Naive thymus-derived CD8-positive, alpha-beta T cell (primary cell): ENCODE results near the gene DSCAM. TPM values are rescaled to one million over a fixed set of nuclear protein-coding genes. Genes with fewer than 3 reads are reported as not detected.

Experiments used
- ATAC-seq, 2 donors: fragments of 150-1000 bp; cut with Tn5 transposase in 1 of 2; sonication (Bioruptor Pico), chemical (Tn5 transposase) in 1 of 2; 1 replicate in 1 of 2; 2 replicates in 1 of 2; pipeline ENCODE4 v1.10.0; 2021; ENCODE audit warnings: mild to moderate bottlenecking in 2 of 2, moderate library complexity in 2 of 2
- POLR2A ChIA-PET: fragments of 350-600 bp; sonication (Branson Sonifier 250); formaldehyde crosslinking; loops from one replicate; lab custom pipeline; 2021; ENCODE audit warnings: antibody characterized with exemption; lab: Charles Lee
- DNase-seq, 10 donors: peaks; one replicate each; pipeline versions ENCODE4 v3.0.0 to v3.0.0-alpha.2; 2020 to 2022
- H3K27ac Mint-ChIP-seq, 10 donors: one replicate each; pipeline ENCODE4 v1.8.0; 2020 to 2022; ENCODE audit warnings: mild to moderate bottlenecking in 10 of 10, mixed read lengths in 10 of 10, moderate library complexity in 4 of 10, inconsistent platforms in 1 of 10
- H3K27me3 Mint-ChIP-seq, 5 donors: one replicate each; pipeline ENCODE4 v1.8.0; 2021 to 2022; ENCODE audit warnings: mixed read lengths in 5 of 5
- H3K36me3 Mint-ChIP-seq, 3 donors: one replicate each; pipeline ENCODE4 v1.8.0; 2020 to 2022; ENCODE audit warnings: mixed read lengths in 3 of 3, mild to moderate bottlenecking in 2 of 3, inconsistent platforms in 1 of 3
- H3K4me1 Mint-ChIP-seq, 4 donors: one replicate each; pipeline ENCODE4 v1.8.0; 2021 to 2022; ENCODE audit warnings: mixed read lengths in 4 of 4
- H3K4me3 Mint-ChIP-seq, 10 donors: one replicate each; pipeline ENCODE4 v1.8.0; 2020 to 2022; ENCODE audit warnings: mild to moderate bottlenecking in 10 of 10, mixed read lengths in 10 of 10, moderate library complexity in 6 of 10, inconsistent platforms in 1 of 10
- H3K9me3 Mint-ChIP-seq, 9 donors: one replicate each; pipeline ENCODE4 v1.8.0; 2020 to 2022; ENCODE audit warnings: mixed read lengths in 9 of 9, mild to moderate bottlenecking in 3 of 9, inconsistent platforms in 1 of 9, moderate library complexity in 1 of 9
- polyA plus RNA-seq, 3 donors: library from polyadenylated mRNA; unstranded; fragments of 300-500 nt; fragmentation: Illumina TruSeq; gene quantifications; one replicate each; pipeline ENCODE4 v1.2.3, GENCODE V29; 2021
- total RNA-seq, 8 experiments: library from RNA in 2 of 8; stranded (reverse) in 2 of 8; gene quantifications; one replicate each; pipeline ENCODE4 v1.2.3 and lab custom pipeline; 2021 to 2026

The DSCAM gene
- total and polyA plus RNA-seq, 5 experiments from 2014 or later, result not detected

- Mint-ChIP-seq H3K9me3 (peaks cover 0 to 10% (median 0%) of the 10 kb centered on the region in 9 donors), H3K4me1 (no peaks in the 10 kb centered on the region), H3K36me3 (no peaks in the 10 kb centered on the region), H3K27me3 (peaks cover 0 to 10% (median 2%) of the 10 kb centered on the region in 5 donors), H3K4me3 (no peak overlapping the region), H3K27ac (no peak overlapping the region)
- DNase-seq, result no peak
- POLR2A ChIA-PET, result no interaction called here
- ATAC-seq, result no peak
Measured at GRCh38 chr21:40257342-40257741, 589.6 kb downstream of the DSCAM start.

- ATAC-seq (no peak), DNase-seq (no peak)
- H3K36me3 Mint-ChIP-seq, result no peaks in the 10 kb centered on the region
- no peaks in the 10 kb centered on the region for H3K4me1 Mint-ChIP-seq
- H3K9me3 Mint-ChIP-seq, result peaks cover 0 to 21% (median 10%) of the 10 kb centered on the region in 9 donors
- no peak overlapping the region for H3K4me3 Mint-ChIP-seq
- peaks cover 0 to 10% (median 2%) of the 10 kb centered on the region in 5 donors for H3K27me3 Mint-ChIP-seq
- H3K27ac Mint-ChIP-seq, result no peak overlapping the region
- POLR2A ChIA-PET, result no interaction called here
Measured at GRCh38 chr21:40255518-40256444, 591.2 kb downstream of the DSCAM start.

- Mint-ChIP-seq H3K9me3 (peaks cover 3 to 23% (median 10%) of the 10 kb centered on the region in 9 donors), H3K27ac (no peak overlapping the region), H3K27me3 (peaks cover 0 to 10% (median 1%) of the 10 kb centered on the region in 5 donors), H3K4me3 (no peak overlapping the region), H3K36me3 (no peaks in the 10 kb centered on the region), H3K4me1 (no peaks in the 10 kb centered on the region)
- no peak for ATAC-seq
- DNase-seq, result no peak
- POLR2A ChIA-PET, result no interaction called here
Measured at GRCh38 chr21:40254540-40255465, 592.2 kb downstream of the DSCAM start.

GRCh38 chr21:40253112-40253511, 593.8 kb downstream of the DSCAM start:
- no peak for DNase-seq
- POLR2A ChIA-PET, result no interaction called here
- ATAC-seq, result no peak
- H3K27me3 Mint-ChIP-seq, result peaks cover 0 to 10% (median 1%) of the 10 kb centered on the region in 5 donors
- no peak overlapping the region for H3K27ac Mint-ChIP-seq
- H3K9me3 Mint-ChIP-seq, result peaks cover 10 to 39% (median 17%) of the 10 kb centered on the region in 9 donors
- H3K4me1 Mint-ChIP-seq, result no peaks in the 10 kb centered on the region
- H3K4me3 Mint-ChIP-seq, result no peak overlapping the region
- H3K36me3 Mint-ChIP-seq, result no peaks in the 10 kb centered on the region

- Mint-ChIP-seq H3K4me3 (no peak overlapping the region), H3K4me1 (no peaks in the 10 kb centered on the region), H3K27ac (no peak overlapping the region), H3K36me3 (no peaks in the 10 kb centered on the region), H3K27me3 (peaks cover 0 to 9% (median 0%) of the 10 kb centered on the region in 5 donors), H3K9me3 (peaks cover 12 to 51% (median 25%) of the 10 kb centered on the region in 9 donors)
- DNase-seq (no peak), ATAC-seq (no peak)
- POLR2A ChIA-PET, result no interaction called here
Measured at GRCh38 chr21:40250514-40251294, 596.3 kb downstream of the DSCAM start.

GRCh38 chr21:40244981-40245380, 602.0 kb downstream of the DSCAM start:
- Mint-ChIP-seq H3K27ac (no peak overlapping the region), H3K4me3 (no peak overlapping the region), H3K36me3 (no peaks in the 10 kb centered on the region), H3K4me1 (no peaks in the 10 kb centered on the region), H3K27me3 (no peaks in the 10 kb centered on the region), H3K9me3 (peaks cover 0 to 35% (median 22%) of the 10 kb centered on the region in 9 donors)
- ATAC-seq (no peak), DNase-seq (no peak)
- POLR2A ChIA-PET, result no interaction called here

- Mint-ChIP-seq H3K4me1 (no peaks in the 10 kb centered on the region), H3K4me3 (no peak overlapping the region), H3K27ac (no peak overlapping the region), H3K9me3 (peaks cover 0 to 27% (median 16%) of the 10 kb centered on the region in 9 donors), H3K27me3 (no peaks in the 10 kb centered on the region), H3K36me3 (no peaks in the 10 kb centered on the region)
- ATAC-seq (no peak), DNase-seq (no peak)
- POLR2A ChIA-PET, result no interaction called here
Measured at GRCh38 chr21:40243685-40244084, 603.3 kb downstream of the DSCAM start.

GRCh38 chr21:40242586-40243265, 604.2 kb downstream of the DSCAM start:
- DNase-seq, result no peak
- Mint-ChIP-seq H3K4me1 (no peaks in the 10 kb centered on the region), H3K36me3 (no peaks in the 10 kb centered on the region), H3K9me3 (peaks cover 0 to 22% (median 11%) of the 10 kb centered on the region in 9 donors), H3K27ac (peak overlapping the region in 1 of 10 donors; percentile 46), H3K27me3 (no peaks in the 10 kb centered on the region), H3K4me3 (no peak overlapping the region)
- POLR2A ChIA-PET, result no interaction called here
- ATAC-seq, result no peak

GRCh38 chr21:40235528-40235927, 611.4 kb downstream of the DSCAM start:
- Mint-ChIP-seq H3K4me3 (no peak overlapping the region), H3K9me3 (peaks cover 0 to 15% (median 2%) of the 10 kb centered on the region in 9 donors), H3K36me3 (no peaks in the 10 kb centered on the region), H3K4me1 (no peaks in the 10 kb centered on the region), H3K27me3 (peaks cover 0 to 6% (median 5%) of the 10 kb centered on the region in 5 donors), H3K27ac (no peak overlapping the region)
- no peak for ATAC-seq
- POLR2A ChIA-PET, result no interaction called here
- DNase-seq, result no peak

GRCh38 chr21:40231979-40232378, 615.0 kb downstream of the DSCAM start:
- Mint-ChIP-seq H3K36me3 (no peaks in the 10 kb centered on the region), H3K4me1 (no peaks in the 10 kb centered on the region), H3K4me3 (no peak overlapping the region), H3K27me3 (peaks cover 0 to 6% (median 3%) of the 10 kb centered on the region in 5 donors), H3K27ac (no peak overlapping the region), H3K9me3 (peaks cover 0 to 7% (median 0%) of the 10 kb centered on the region in 9 donors)
- ATAC-seq, result no peak
- no peak for DNase-seq
- POLR2A ChIA-PET, result no interaction called here

GRCh38 chr21:40227096-40227495, 619.9 kb downstream of the DSCAM start:
- no peaks in the 10 kb centered on the region for H3K4me1 Mint-ChIP-seq
- H3K9me3 Mint-ChIP-seq, result peaks cover 0 to 11% (median 2%) of the 10 kb centered on the region in 9 donors
- no peak overlapping the region for H3K27ac Mint-ChIP-seq
- POLR2A ChIA-PET, result no interaction called here
- H3K4me3 Mint-ChIP-seq, result no peak overlapping the region
- H3K27me3 Mint-ChIP-seq, result peaks cover 0 to 3% (median 0%) of the 10 kb centered on the region in 5 donors
- ATAC-seq (no peak), DNase-seq (no peak)
- H3K36me3 Mint-ChIP-seq, result no peaks in the 10 kb centered on the region

GRCh38 chr21:40215941-40216340, 631.0 kb downstream of the DSCAM start:
- POLR2A ChIA-PET, result no interaction called here
- Mint-ChIP-seq H3K36me3 (no peaks in the 10 kb centered on the region), H3K27ac (no peak overlapping the region), H3K27me3 (peaks cover 0 to 10% (median 2%) of the 10 kb centered on the region in 5 donors), H3K9me3 (peaks cover 0 to 4% (median 0%) of the 10 kb centered on the region in 9 donors), H3K4me1 (no peaks in the 10 kb centered on the region), H3K4me3 (no peak overlapping the region)
- ATAC-seq (no peak), DNase-seq (no peak)
